B cell (primary cell): ENCODE measurements around the gene CLASRP. TPM values are rescaled to one million over a fixed set of nuclear protein-coding genes. Genes with fewer than 3 reads are reported as not detected.

Experiments used
- ATAC-seq: fragments of 200-7000 bp; cut with Tn5 transposase; one replicate; pipeline ENCODE4 v1.10.0; 2021; ENCODE audit warnings: low read depth, mild to moderate bottlenecking, moderate number of reproducible peaks, moderate library complexity
- CTCF ChIA-PET: fragments of 350-600 bp; sonication (Branson Sonifier 250); formaldehyde crosslinking; loops from one replicate; lab custom pipeline; 2021; ENCODE audit warnings: antibody characterized with exemption, inconsistent platforms; lab: Charles Lee
- POLR2A ChIA-PET: fragments of 350-600 bp; sonication (Branson Sonifier 250); formaldehyde crosslinking; loops from one replicate; lab custom pipeline; 2021; ENCODE audit warnings: antibody characterized with exemption; lab: Charles Lee
- DNase-seq: peaks from one replicate; pipeline ENCODE4 v3.0.0; 2013
- H2AFZ ChIP-seq: 2 replicates; pipeline ENCODE4 v1.6.1; 2012; ENCODE audit warnings: mild to moderate bottlenecking, low read depth, low read length; ENCODE audit not compliant: insufficient read depth, poor library complexity, severe bottlenecking
- H3K27ac ChIP-seq, 2 donors: 1 replicate in 1 of 2; 2 replicates in 1 of 2; pipeline ENCODE4 v1.5.1; 2012 to 2013; ENCODE audit warnings: low read length in 2 of 2, mild to moderate bottlenecking in 2 of 2, moderate library complexity in 1 of 2
- H3K27me3 ChIP-seq, 4 experiments: fragments of 200-600 bp in 1 of 4; sonication (generic) in 1 of 4; replicated peaks in 1 of 4; 1 replicate in 2 of 4; 2 replicates in 2 of 4; pipeline versions ENCODE4 v1.6.1 to v1.7.0; 2013 to 2016; ENCODE audit warnings: low read length in 3 of 4, mild to moderate bottlenecking in 2 of 4, mixed read lengths in 1 of 4, moderate library complexity in 1 of 4; ENCODE audit not compliant: insufficient read depth in 4 of 4, control insufficient read depth in 3 of 4; ENCODE audit errors: control extremely low read depth in 1 of 4
- H3K36me3 ChIP-seq, 2 experiments: replicated peaks in 1 of 2; 1 replicate in 1 of 2; 2 replicates in 1 of 2; pipeline versions ENCODE4 v1.6.1 to v1.7.1; 2013; ENCODE audit warnings: low read length in 1 of 2; ENCODE audit not compliant: insufficient read depth in 2 of 2, control insufficient read depth in 1 of 2; ENCODE audit errors: control extremely low read depth in 1 of 2, extremely low read depth in 1 of 2
- H3K4me1 ChIP-seq, 2 donors: fragments of 200-600 bp in 1 of 2; sonication (generic) in 1 of 2; 1 replicate in 1 of 2; 2 replicates in 1 of 2; pipeline versions ENCODE4 v1.5.1 to v1.6.1; 2013 to 2017; ENCODE audit warnings: low read length in 2 of 2; ENCODE audit not compliant: control insufficient read depth in 2 of 2, insufficient read depth in 2 of 2
- H3K4me2 ChIP-seq: replicated peaks from 2 replicates; pipeline ENCODE3; 2012; ENCODE audit warnings: mild to moderate bottlenecking, low read depth, low read length; ENCODE audit not compliant: poor library complexity, severe bottlenecking
- H3K4me3 ChIP-seq, 5 experiments: fragments of 200-600 bp in 1 of 5; sonication (generic) in 1 of 5; 1 replicate in 3 of 5; 2 replicates in 2 of 5; pipeline versions ENCODE4 v1.5.1 to v1.7.0; 2011 to 2016; ENCODE audit warnings: low read length in 4 of 5, mild to moderate bottlenecking in 4 of 5, low read depth in 2 of 5, control low read depth in 1 of 5, moderate library complexity in 1 of 5; ENCODE audit not compliant: insufficient read depth in 1 of 5; ENCODE audit errors: control extremely low read depth in 1 of 5, extremely low read depth in 1 of 5
- H3K79me2 ChIP-seq: fragments of 200-600 bp; sonication (generic); one replicate; pipeline ENCODE4 v1.6.0; 2016; ENCODE audit warnings: low read length; ENCODE audit not compliant: control insufficient read depth, insufficient read depth
- H3K9ac ChIP-seq: fragments of 200-600 bp; sonication (generic); 2 replicates; pipeline ENCODE4 v1.6.1; 2017; ENCODE audit warnings: mild to moderate bottlenecking, low read length, moderate library complexity
- H3K9me3 ChIP-seq, 3 donors: one replicate each; pipeline versions ENCODE4 v1.6.1 to v1.7.1; 2013; ENCODE audit warnings: low read length in 2 of 3; ENCODE audit not compliant: control insufficient read depth in 2 of 3, insufficient read depth in 1 of 3; ENCODE audit errors: control extremely low read depth in 1 of 3
- H4K20me1 ChIP-seq: 2 replicates; pipeline ENCODE4 v1.6.0; 2012; ENCODE audit warnings: mild to moderate bottlenecking, low read length; ENCODE audit not compliant: insufficient read depth, control insufficient read depth, poor library complexity, severe bottlenecking
- H3K27ac Mint-ChIP-seq: one replicate; pipeline ENCODE4 v1.8.0; 2021; ENCODE audit warnings: mixed read lengths
- H3K27me3 Mint-ChIP-seq: one replicate; pipeline ENCODE4 v1.8.0; 2021; ENCODE audit warnings: mixed read lengths
- H3K4me1 Mint-ChIP-seq: one replicate; pipeline ENCODE4 v1.8.0; 2021; ENCODE audit warnings: mixed read lengths
- H3K4me3 Mint-ChIP-seq: one replicate; pipeline ENCODE4 v1.8.0; 2021; ENCODE audit warnings: mixed read lengths
- H3K9me3 Mint-ChIP-seq: one replicate; pipeline ENCODE4 v1.8.0; 2022; ENCODE audit warnings: mixed read lengths; ENCODE audit not compliant: insufficient read depth
- EZH2 ChIP-seq: IDR thresholded peaks from 2 replicates; pipeline ENCODE4 v1.6.1; 2012; ENCODE audit warnings: borderline replicate concordance, low read depth, mild to moderate bottlenecking, moderate library complexity, low read length; ENCODE audit not compliant: insufficient read depth, poor library complexity, severe bottlenecking
- WGBS: methylation state at CpG from one replicate; pipeline ENCODE4 v1.1.5; 2013; ENCODE audit warnings: missing lambda C conversion rate; ENCODE audit not compliant: insufficient coverage; 5-methylcytosine and 5-hydroxymethylcytosine counted together
- intact Hi-C: fragments of 100-400 bp; cut with micrococcal nuclease; formaldehyde crosslinking; loops from one replicate; pipeline ENCODE4 v1.10.0; 2022
- polyA plus RNA-seq: library from polyadenylated mRNA; depleted of rRNA; stranded (reverse); fragments of >200 nt; gene quantifications from 2 replicates; pipeline ENCODE4 v1.2.3, GENCODE V29; 2012
- total RNA-seq, 2 donors: library from RNA; stranded (reverse); fragments of 120-200 nt in 1 of 2; gene quantifications; 1 replicate in 1 of 2; 2 replicates in 1 of 2; pipeline versions ENCODE4 v1.2.3 to v1.2.4, GENCODE V29; 2013 to 2022
- TF ChIP-seq, protein P1 (sequence below): fragments of 200-600 bp; IDR thresholded peaks from one replicate; pipeline ENCODE4 v1.8.0; 2022; ENCODE audit warnings: antibody characterized with exemption, mild to moderate bottlenecking

The CLASRP gene
- total and polyA plus RNA-seq, 2 donors (not counting 1 experiment from before 2014, with no cell fraction given), result 234 to 285 TPM

DNA sequence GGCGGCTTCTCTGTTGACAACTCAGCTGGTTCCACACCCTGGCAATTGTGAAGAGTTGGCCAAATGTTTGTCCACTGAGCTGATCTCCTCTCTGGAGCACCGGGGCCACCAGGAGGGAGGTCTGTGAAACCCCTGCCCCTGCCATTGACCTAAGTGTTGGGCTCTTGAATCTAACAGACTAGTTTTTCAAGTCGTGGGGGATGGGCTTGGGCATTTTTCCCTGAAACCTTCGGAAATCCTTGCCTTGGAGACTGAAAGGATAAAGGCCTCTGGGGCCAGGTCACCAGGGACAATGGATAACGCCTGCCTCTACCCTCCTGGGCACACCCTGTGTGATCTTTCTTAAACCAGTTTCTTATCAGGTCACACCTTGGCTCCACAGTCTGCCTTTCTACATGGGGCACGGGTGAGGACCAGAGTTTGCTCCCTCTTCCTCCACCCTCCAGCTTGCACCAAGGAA is 41.1 kb downstream of the CLASRP start:
- Histone ChIP-seq H3K36me3 (peaks cover 0 to 18% of the 10 kb centered on the region in 2 experiments), H2AFZ (peak overlapping the region; percentile 95), H3K4me3 (peak overlapping the region; percentile 71 to 98 (median 77)), H3K79me2 (peaks cover 84% of the 10 kb centered on the region), H3K27me3 (no peaks in the 10 kb centered on the region), H4K20me1 (peaks cover 25% of the 10 kb centered on the region), H3K9ac (peak overlapping the region; percentile 92), H3K4me2 (peak overlapping the region; percentile 92), H3K27ac (peak overlapping the region; percentile 62 to 92), H3K4me1 (peaks cover 33 to 42% of the 10 kb centered on the region in 2 donors), H3K9me3 (no peaks in the 10 kb centered on the region)
- Mint-ChIP-seq H3K9me3 (no peaks in the 10 kb centered on the region), H3K4me3 (peak overlapping the region; percentile 98), H3K27me3 (no peaks in the 10 kb centered on the region), H3K27ac (peak overlapping the region; percentile 94), H3K4me1 (peaks cover 47% of the 10 kb centered on the region)
- intact Hi-C loops, result loop anchor here (1.0 to 5.0 kb wide), 4 partner anchors 11 to 328 kb away; partner anchors contain the start of gene CLASRP
- DNase-seq, result no peak
- ATAC-seq, result no peak
- ChIA-PET CTCF (interaction anchor here (0.7 to 2.4 kb wide), 8 partner anchors 12 to 125 kb away, joined by 3 to 8 read pairs (median 4); partner anchors contain the start of gene PPP1R37), POLR2A (interaction anchor here (0.9 to 4.1 kb wide), 3 partner anchors 12 to 78 kb away, joined by 3 to 28 read pairs (median 10); partner anchors contain the start of gene PPP1R37)
- WGBS, result 16% methylated on average over 6 of the region's 6 CpGs
- TF ChIP-seq, protein P1, sequence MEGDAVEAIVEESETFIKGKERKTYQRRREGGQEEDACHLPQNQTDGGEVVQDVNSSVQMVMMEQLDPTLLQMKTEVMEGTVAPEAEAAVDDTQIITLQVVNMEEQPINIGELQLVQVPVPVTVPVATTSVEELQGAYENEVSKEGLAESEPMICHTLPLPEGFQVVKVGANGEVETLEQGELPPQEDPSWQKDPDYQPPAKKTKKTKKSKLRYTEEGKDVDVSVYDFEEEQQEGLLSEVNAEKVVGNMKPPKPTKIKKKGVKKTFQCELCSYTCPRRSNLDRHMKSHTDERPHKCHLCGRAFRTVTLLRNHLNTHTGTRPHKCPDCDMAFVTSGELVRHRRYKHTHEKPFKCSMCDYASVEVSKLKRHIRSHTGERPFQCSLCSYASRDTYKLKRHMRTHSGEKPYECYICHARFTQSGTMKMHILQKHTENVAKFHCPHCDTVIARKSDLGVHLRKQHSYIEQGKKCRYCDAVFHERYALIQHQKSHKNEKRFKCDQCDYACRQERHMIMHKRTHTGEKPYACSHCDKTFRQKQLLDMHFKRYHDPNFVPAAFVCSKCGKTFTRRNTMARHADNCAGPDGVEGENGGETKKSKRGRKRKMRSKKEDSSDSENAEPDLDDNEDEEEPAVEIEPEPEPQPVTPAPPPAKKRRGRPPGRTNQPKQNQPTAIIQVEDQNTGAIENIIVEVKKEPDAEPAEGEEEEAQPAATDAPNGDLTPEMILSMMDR, result no peak
- TF ChIP-seq EZH2, result no peak

DNA sequence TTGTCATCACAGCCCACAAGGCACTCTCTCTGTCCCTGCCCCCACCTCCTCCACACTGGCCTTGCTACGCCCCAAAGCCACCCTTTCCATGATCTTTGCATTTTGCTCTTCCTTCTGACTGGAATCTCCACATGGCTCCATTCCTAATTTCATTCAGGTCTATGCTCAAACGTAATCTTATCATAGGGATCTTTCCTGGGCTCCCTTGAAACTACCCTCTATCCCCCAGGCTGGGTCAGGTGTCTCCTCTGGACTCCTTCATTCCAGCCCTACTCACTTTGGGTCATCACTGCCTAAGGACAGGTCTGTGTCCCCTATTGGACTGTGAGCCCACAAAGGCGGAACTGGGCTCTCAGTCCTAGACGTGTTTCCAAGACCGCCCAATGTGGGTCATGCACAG is 43.3 kb downstream of the CLASRP start:
- Histone ChIP-seq H3K9me3 (no peaks in the 10 kb centered on the region), H3K9ac (no peak overlapping the region), H3K36me3 (peaks cover 2 to 17% of the 10 kb centered on the region in 2 experiments), H3K27me3 (no peaks in the 10 kb centered on the region), H2AFZ (no peak overlapping the region), H3K27ac (no peak overlapping the region), H3K4me1 (peaks cover 25 to 32% of the 10 kb centered on the region in 2 donors), H3K79me2 (peaks cover 83% of the 10 kb centered on the region), H3K4me3 (no peak overlapping the region), H3K4me2 (no peak overlapping the region), H4K20me1 (peaks cover 12% of the 10 kb centered on the region)
- Mint-ChIP-seq H3K27ac (no peak overlapping the region), H3K4me3 (peak overlapping the region; percentile 8), H3K9me3 (no peaks in the 10 kb centered on the region), H3K27me3 (no peaks in the 10 kb centered on the region), H3K4me1 (peaks cover 42% of the 10 kb centered on the region)
- no peak for TF ChIP-seq EZH2
- TF ChIP-seq, protein P1, result no peak
- ATAC-seq (no peak), DNase-seq (no peak)
- intact Hi-C loops, result no loop called here
- ChIA-PET CTCF (no interaction called here), POLR2A (no interaction called here)
- WGBS, result 95% methylated on average over 4 of the region's 5 CpGs
